GM12892 (cell line): Measurements from ENCODE around the gene CSPG4.

ENCODE experiments used
- POLR2A ChIP-seq: IDR thresholded peaks from 2 replicates; pipeline ENCODE4 v1.6.1; 2011; ENCODE audit warnings: low read depth, low read length, control low read depth
- POLR2AphosphoS5 ChIP-seq: IDR thresholded peaks from 2 replicates; pipeline ENCODE4 v1.6.1; 2011; ENCODE audit warnings: low read depth, low read length, control low read depth
- TAF1 ChIP-seq: IDR thresholded peaks from 2 replicates; pipeline ENCODE4 v1.6.1; 2011; ENCODE audit warnings: low read depth, mild to moderate bottlenecking, control low read depth, low read length, borderline replicate concordance

GRCh38 chr15:75673426-75674235 is 39.0 kb downstream of the CSPG4 start:
- TF ChIP-seq TAF1 (no peak), POLR2A (no peak), POLR2AphosphoS5 (no peak)
